Epithelial cell of proximal tubule (primary cell): ENCODE data around the gene FH. TPM values are rescaled to one million over a fixed set of nuclear protein-coding genes. Genes with fewer than 3 reads are reported as not detected.

Experiments
- DNase-seq: peaks from one replicate; pipeline ENCODE4 v3.0.0-alpha.2; 2011; ENCODE audit warnings: low read depth
- H3K4me3 ChIP-seq: 2 replicates; pipeline ENCODE4 v1.5.1; 2011; ENCODE audit warnings: low read depth, mild to moderate bottlenecking, low read length
- CTCF ChIP-seq: conservative IDR thresholded peaks from 2 replicates; pipeline ENCODE4 v1.5.1; 2012; ENCODE audit warnings: low read depth, mild to moderate bottlenecking, low read length
- total RNA-seq: library from RNA; depleted of rRNA; stranded (reverse); fragments of >200 nt; gene quantifications from 2 replicates; pipeline ENCODE4 v1.2.3, GENCODE V29; 2015

FH gene
- total RNA-seq, 1 donor from 2014 or later = 75.1 TPM

- DNase-seq = no peak
- no peak overlapping the region for H3K4me3 ChIP-seq
- TF ChIP-seq CTCF = no peak
These were observed 40.3 kb downstream of the FH start for GRCh38 chr1:241479294-241479693.

GRCh38 chr1:241475671-241476070, 43.9 kb downstream of the FH start:
- no peak overlapping the region for H3K4me3 ChIP-seq
- TF ChIP-seq CTCF = no peak
- no peak for DNase-seq

- DNase-seq = no peak
- no peak for TF ChIP-seq CTCF
These were observed 46.5 kb downstream of the FH start for GRCh38 chr1:241473026-241473425.

GRCh38 chr1:241470908-241471590, 48.5 kb downstream of the FH start:
- DNase-seq = no peak
- TF ChIP-seq CTCF = no peak
- H3K4me3 ChIP-seq = no peak overlapping the region

More at GRCh38 chr1:241473026-241473425, 46.5 kb downstream of the FH start:
- no peak overlapping the region for H3K4me3 ChIP-seq

GRCh38 chr1:241470361-241470760, 49.2 kb downstream of the FH start:
- TF ChIP-seq CTCF = no peak
- no peak overlapping the region for H3K4me3 ChIP-seq
- no peak for DNase-seq

- DNase-seq = no peak
- no peak overlapping the region for H3K4me3 ChIP-seq
- TF ChIP-seq CTCF = no peak
These were observed 53.9 kb downstream of the FH start for GRCh38 chr1:241465673-241466072.

- DNase-seq = no peak
- H3K4me3 ChIP-seq = no peak overlapping the region
- TF ChIP-seq CTCF = peak; percentile 17
These were observed 54.6 kb downstream of the FH start for GRCh38 chr1:241464985-241465384.
